Measurements from ENCODE around the gene NEUROD6. TPM values are rescaled to one million over a fixed set of nuclear protein-coding genes. Genes with fewer than 3 reads are reported as not detected.

NEUROD6 gene
- total RNA-seq, 4 donors from 2014 or later, result not detected

GRCh38 chr7:31343516-31344305 lies 3.2 kb upstream of the NEUROD6 start:
- ATAC-seq (ENCODE audit: low FRiP score) (no peak), DNase-seq (ENCODE audit: low spot score) (no peak)
- no peak for TF ChIP-seq CTCF (IDR thresholded peaks at IDR 0.05)

- TF ChIP-seq CTCF (IDR thresholded peaks at IDR 0.05), result no peak
- DNase-seq (ENCODE audit: low spot score), result no peak
- ATAC-seq (ENCODE audit: low FRiP score), result no peak
These were observed 615 bp upstream of the NEUROD6 start for GRCh38 chr7:31341141-31341540.

GRCh38 chr7:31340051-31340450 lies 475 bp downstream of the NEUROD6 start:
- DNase-seq (ENCODE audit: low spot score) (no peak), ATAC-seq (ENCODE audit: low FRiP score) (no peak)
- no peak for TF ChIP-seq CTCF (IDR thresholded peaks at IDR 0.05)

DNA sequence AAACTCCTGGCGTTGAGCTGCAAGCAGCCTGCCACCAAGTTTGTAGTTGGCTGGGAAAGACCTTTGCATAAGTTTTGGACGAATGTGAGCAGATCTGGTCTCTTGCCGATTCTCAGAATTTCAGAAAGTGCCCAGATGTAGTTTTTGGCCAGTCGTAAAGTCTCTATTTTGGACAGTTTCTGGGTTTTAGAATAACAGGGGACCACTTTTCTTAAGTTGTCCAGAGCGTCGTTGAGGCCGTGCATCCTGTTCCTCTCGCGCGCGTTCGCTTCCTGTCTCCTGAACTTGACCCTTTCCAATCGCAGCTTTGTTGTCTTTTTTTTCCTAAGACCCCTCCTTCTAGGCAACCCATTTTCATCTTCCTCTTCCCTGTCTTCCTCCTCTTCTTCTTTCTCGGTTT lies 1.8 kb downstream of the NEUROD6 start:
- no peak for ATAC-seq (ENCODE audit: low FRiP score)
- DNase-seq (ENCODE audit: low spot score), result no peak
- TF ChIP-seq CTCF (IDR thresholded peaks at IDR 0.05), result no peak

DNA sequence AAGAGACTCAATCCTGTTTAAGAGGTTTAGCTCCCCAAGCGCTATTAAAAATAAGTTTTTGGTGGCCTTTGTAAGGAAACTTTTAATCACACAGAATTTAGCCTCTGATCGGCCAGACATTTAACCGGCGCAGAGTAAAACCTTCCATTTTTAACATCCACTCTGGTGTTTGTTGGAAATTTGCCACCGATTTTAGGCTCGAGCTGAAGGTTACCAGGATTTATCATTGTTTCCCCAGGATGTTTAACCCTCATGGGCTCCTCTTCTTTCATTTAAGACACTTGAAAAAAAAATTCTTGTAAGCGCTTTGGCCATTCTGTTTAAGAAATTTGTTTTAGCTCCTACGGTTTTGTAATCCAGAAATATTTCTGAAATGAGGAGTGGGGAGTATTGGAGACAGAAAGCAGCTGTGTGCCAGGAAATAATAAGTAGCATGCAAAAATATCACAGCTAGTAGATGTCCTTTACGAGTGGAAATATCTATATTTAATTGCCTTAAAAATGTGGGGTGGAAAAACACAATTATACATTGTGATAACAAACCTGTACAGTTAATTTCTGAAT lies 3.4 kb downstream of the NEUROD6 start:
- DNase-seq (ENCODE audit: low spot score), result no peak
- no peak for TF ChIP-seq CTCF (IDR thresholded peaks at IDR 0.05)
- ATAC-seq (ENCODE audit: low FRiP score), result no peak

GRCh38 chr7:31336202-31337001 lies 4.1 kb downstream of the NEUROD6 start:
- ATAC-seq (ENCODE audit: low FRiP score) (no peak), DNase-seq (ENCODE audit: low spot score) (no peak)
- no peak for TF ChIP-seq CTCF (IDR thresholded peaks at IDR 0.05)
